NCI-H2107 treated with DMSO at 0.1 percent for 48 hours (cell line): ENCODE data around the gene XPC.

Experiments
- DNase-seq: peaks from one replicate; lab custom pipeline; 2025; ENCODE audit not compliant: unreplicated experiment; lab: John Stamatoyannopoulos, UW

The XPC gene

DNA sequence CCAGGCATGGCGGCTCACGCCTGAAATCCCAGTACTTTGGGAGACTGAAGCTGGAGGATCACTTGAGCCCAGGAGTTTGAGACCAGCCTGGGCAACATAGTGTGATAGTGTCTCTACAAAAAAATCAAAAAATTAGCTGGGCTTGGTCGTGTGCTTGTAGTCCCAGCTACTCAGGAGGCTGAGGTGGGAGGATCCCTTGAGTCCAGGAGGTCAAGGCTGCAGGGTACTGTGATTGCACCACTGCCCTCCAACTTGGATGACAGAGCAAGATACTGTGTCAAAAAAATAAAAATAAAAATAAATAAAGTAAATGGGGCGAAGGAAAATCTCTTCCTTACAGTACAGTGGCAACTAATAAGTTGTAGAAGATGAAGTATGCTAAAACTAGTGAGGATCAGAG lies 29.8 kb upstream of the XPC start:
- no peak for DNase-seq

DNA sequence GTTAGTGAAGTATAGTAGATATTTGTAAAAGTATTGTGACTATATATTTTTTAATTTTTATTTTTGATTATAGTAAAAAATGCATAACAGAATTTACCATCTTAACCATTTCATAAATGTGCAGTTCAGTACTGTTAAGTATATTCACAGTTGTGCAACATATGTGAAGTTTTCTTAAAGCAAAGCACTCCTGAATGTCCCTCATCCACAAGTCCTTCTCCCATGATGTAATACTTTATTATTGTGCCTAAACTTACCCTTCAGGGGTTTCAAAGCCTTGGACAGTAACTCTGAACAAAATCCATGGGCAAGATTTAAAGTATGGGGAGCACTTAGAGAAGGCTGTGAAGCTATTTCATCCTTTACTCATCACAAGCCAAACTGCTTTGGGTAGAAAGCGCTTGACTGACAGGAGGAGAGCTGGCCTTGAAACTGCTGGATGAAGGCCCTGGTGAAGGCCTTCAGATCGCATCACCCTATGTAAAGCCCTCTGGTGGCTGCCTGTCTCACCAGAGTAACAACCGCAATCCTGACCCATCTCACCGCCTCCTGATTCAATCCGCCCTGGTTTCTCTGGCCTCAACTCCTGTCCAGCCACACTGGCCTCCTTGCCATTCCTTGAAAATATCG lies 28.3 kb upstream of the XPC start:
- no peak for DNase-seq

DNA sequence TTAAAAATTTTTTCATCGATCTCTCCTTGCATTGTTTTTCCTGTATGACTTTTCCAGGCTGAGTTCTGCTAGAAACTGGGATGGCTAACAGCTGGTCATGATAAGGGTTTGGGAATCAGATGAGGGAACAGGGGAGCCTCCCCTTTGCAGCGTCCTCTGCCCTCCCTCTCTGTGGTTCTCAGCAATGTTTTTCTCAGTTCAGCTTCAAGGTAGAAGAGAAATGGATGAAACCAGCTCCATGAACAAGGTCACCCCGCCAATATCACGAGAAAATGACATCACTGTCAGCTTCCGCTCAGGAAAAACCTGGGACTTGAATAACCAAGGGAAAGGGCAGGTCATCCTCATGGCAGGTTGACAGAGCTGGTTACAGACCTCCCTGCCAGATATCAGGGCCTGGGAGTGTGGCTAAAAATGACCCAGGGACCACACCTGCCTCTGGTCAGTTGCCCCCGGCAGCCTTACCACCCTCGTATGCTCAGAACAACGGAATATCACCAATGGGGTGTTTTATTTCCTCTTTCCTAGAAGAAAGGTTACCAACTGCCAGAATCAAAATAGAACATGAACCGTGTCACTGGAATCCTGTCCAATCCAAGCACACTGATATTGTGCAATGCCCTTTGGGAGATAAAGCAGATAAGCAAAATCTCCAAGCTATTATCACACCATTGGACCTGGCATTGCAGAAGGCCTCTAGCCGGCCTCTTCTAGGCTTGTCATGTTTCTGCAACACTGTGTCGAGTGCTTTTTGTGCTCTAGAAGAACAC lies 26.3 kb upstream of the XPC start:
- DNase-seq: no peak

- DNase-seq: peak; percentile 14
Observed at GRCh38 chr3:14203521-14204079, 25.2 kb upstream of the XPC start.

GRCh38 chr3:14202874-14203520 lies 24.6 kb upstream of the XPC start:
- no peak for DNase-seq

DNA sequence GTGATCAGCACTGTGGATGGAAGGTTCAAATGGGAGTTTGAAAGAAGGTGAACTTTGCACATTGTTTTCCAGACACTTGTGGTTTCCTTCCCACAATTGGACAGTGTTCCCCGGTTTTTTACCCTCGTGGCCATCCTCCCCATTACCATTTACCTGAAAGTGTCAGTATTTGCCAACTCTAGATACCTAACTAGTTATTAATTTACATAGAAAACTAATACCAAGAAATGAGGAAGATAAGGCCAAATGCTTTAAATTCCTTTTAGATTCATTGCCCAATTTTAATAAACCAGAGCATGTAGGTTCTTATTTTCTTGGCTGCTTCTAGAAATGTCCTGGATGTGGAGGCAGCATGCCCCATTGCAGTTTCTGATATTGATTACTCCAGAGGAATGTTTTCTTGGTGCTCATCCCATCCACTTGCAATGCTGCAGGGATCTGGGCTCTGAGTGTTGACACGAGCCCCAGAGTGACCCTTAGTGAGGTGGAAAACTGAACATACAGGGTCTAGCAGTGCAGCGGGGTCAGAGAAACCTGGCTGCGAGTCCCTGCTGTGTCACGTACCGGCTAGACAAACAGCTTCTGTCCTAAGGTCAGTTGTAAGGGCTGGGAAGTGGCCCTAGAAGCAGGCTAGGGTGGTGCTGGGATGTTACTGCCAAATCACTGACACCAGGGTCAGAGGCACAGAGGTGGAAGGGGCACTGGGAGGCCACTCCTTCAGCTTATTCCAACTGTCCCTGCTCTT lies 23.7 kb upstream of the XPC start:
- DNase-seq: no peak

- DNase-seq: no peak
Observed at GRCh38 chr3:14200841-14201240, 22.4 kb upstream of the XPC start.

DNA sequence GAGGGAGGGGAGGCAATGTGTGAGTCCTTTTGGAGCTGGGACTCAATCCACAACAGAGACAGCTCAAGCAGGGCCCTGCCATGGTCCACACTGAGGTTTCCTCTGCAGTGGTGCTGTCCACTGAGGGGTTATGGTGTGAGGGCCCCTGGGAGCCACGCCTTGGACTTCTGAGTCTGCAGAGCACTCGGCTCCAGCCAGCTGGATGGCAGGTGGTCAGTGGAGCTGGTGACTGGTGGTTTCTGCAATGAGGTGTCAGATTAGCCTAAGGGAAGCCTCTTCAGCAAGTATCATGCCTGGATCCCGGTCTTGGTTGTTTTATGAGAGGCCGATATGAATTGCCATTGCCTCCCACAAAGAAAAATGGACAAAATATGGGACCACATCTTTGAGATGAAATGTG lies 21.9 kb upstream of the XPC start:
- no peak for DNase-seq

DNA sequence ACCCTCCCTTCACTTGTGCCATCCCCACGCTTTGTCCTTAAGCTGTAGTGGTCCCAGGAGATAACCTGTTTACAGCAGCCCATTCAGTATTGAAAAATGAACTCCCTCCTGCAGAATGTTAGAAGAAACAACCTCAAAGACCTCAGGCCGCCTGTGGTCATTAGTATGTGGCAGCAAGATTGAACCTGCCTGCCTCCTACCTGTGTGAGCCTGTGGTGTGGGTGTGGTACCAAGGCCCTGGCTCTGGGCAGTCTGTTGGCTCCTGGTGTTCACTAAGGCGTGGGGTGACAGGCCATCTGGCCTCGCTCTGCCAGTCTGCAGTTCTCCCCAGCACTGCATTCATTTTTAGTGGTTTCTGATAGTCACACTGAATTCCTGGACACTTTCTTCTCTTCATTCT lies 21.2 kb upstream of the XPC start:
- no peak for DNase-seq

GRCh38 chr3:14194865-14195264 lies 16.5 kb upstream of the XPC start:
- no peak for DNase-seq

GRCh38 chr3:14188041-14188754 lies 9.8 kb upstream of the XPC start:
- DNase-seq: no peak

DNA sequence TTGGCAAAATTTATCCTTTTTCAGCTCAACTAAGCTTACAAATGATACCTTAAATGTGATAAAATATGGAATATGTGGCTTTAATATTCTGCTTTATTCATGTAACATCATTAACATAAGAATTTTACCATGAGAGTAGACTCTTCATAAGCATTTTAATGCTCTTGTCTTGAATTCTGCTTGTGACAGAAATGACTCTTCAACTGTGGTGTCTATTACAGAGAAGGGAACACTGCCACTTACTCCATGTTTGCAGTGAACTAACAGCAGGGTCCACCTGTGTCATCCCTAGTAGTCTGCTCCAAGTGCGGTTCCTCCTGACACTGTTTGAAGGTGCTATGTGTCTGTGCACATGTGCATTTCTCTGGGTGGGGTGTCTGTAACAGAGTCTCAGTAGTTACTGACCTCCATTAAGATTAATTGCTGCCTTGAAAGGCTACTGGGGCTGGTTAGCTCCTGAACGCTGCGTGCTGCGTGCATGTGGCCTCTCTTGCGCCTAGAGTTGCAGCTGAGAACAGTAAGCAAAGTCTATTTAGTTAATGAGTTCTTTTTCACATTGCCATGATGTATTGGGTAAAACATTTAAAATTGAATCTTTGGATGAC lies 8.6 kb upstream of the XPC start:
- no peak for DNase-seq

- DNase-seq: no peak
Observed at GRCh38 chr3:14183015-14183577, 4.7 kb upstream of the XPC start.

GRCh38 chr3:14181253-14181652 lies 2.9 kb upstream of the XPC start:
- DNase-seq: no peak

DNA sequence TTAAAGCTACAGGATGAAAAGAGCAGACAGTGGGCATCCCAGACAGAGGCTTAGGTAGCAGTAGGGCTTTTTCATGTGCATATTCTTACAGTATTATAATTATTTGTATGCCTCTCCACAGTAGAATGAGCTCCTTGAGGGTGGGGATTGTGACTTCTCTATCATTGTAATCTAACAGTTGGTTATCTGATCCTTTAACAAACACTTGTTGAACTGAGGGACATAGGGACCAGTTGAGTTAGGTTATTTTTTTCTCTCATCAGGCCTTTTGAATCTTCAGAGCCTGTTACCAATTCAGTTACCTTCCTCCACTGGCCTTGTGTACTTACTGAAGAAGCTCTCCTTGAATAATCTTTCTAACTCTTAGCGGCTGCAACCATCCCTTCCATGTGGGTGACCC lies 1.4 kb upstream of the XPC start:
- no peak for DNase-seq

GRCh38 chr3:14179114-14179465 lies 689 bp upstream of the XPC start:
- DNase-seq: no peak

DNA sequence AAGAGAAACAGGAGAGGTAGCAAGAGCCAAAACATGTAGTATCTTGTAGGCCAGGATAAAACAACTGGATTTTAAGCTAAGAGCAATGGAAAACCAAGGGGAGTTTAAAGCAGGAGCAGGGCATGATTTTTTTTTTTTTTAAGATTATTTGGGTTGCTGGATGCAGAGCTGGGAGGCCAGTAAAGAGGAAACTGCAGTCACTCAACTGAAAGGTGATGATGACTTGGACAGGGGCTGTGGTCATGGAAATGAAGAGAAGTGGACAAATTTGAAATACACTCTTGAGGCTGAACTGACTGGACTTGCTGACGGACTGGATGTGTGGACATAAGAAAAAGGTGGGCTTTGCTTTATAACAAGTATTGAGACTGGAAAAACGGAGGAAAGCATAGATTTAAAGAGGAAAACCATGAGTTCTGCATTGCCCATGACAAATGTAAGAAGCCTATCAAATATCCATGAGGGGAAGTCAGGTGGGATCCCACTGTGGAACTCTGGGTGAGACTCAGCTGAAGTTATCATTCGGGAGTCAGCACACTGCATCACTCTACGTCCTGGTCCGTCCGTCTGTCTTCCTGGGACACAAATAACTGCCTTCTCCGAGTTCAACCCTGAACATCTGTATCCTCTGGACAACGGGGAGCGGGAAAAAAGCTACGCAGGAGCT lies 688 bp downstream of the XPC start:
- no peak for DNase-seq

- DNase-seq: no peak
Observed at GRCh38 chr3:14175383-14176037, 2.9 kb downstream of the XPC start.

GRCh38 chr3:14174483-14174882 lies 3.9 kb downstream of the XPC start:
- no peak for DNase-seq
